Bone marrow (tissue), 2 donors: Measurements from ENCODE around the gene CDK8.
"Not testable (repeated sequence)": the region's sequence is repeated elsewhere in the genome, so short reads cannot be mapped to it uniquely, and the experiment has no call there.

Experiments
- DNase-seq, 2 donors: peaks; one replicate each; lab custom pipeline; 2025; lab: John Stamatoyannopoulos, UW

Gene CDK8

GRCh38 chr13:26253787-26254582 lies at the start of gene CDK8:
CDK8 (plus strand) TSS chr13:26254129; CDS start chr13:26254642, 513 bp downstream.
- DNase-seq, result peak; percentile 83 to 87

- DNase-seq, result no peak
These were observed 45.6 kb upstream of the CDK8 start for GRCh38 chr13:26208287-26208686.

GRCh38 chr13:26213345-26213744 lies 40.6 kb upstream of the CDK8 start:
- no peak for DNase-seq

GRCh38 chr13:26213982-26214381 lies 39.9 kb upstream of the CDK8 start:
- no peak for DNase-seq

GRCh38 chr13:26216042-26216441 lies 37.9 kb upstream of the CDK8 start:
- no peak for DNase-seq

GRCh38 chr13:26219726-26220125 lies 34.2 kb upstream of the CDK8 start:
- no peak for DNase-seq

- DNase-seq, result no peak
These were observed 33.4 kb upstream of the CDK8 start for GRCh38 chr13:26220575-26220974.

GRCh38 chr13:26221399-26221720 lies 32.6 kb upstream of the CDK8 start:
- peak in 1 of 2 donors; percentile 64 for DNase-seq

GRCh38 chr13:26221721-26222519 lies 32.0 kb upstream of the CDK8 start, which contains the start of gene RNF6:
RNF6 (minus strand) TSS chr13:26222314; CDS start chr13:26219649, 2,665 bp downstream.
- DNase-seq, result peak; percentile 85 to 97

- no peak for DNase-seq
These were observed 31.3 kb upstream of the CDK8 start for GRCh38 chr13:26222520-26223046.

- DNase-seq, result no peak
These were observed 27.9 kb upstream of the CDK8 start for GRCh38 chr13:26225896-26226617.

GRCh38 chr13:26227166-26227971 lies 26.6 kb upstream of the CDK8 start:
- no peak for DNase-seq

- no peak for DNase-seq
These were observed 25.8 kb upstream of the CDK8 start for GRCh38 chr13:26228096-26228495.

- DNase-seq, result no peak
These were observed 24.8 kb upstream of the CDK8 start for GRCh38 chr13:26229080-26229615.

GRCh38 chr13:26230703-26231102 lies 23.2 kb upstream of the CDK8 start:
- no peak for DNase-seq

- no peak for DNase-seq
These were observed 17.6 kb upstream of the CDK8 start for GRCh38 chr13:26236296-26236695.

GRCh38 chr13:26246154-26246553 lies 7.8 kb upstream of the CDK8 start:
- DNase-seq, result no peak

GRCh38 chr13:26247011-26247410 lies 6.9 kb upstream of the CDK8 start:
- no peak for DNase-seq

- DNase-seq, result no peak
These were observed 6.3 kb upstream of the CDK8 start for GRCh38 chr13:26247608-26248007.

GRCh38 chr13:26249551-26249950 lies 4.4 kb upstream of the CDK8 start:
- no peak for DNase-seq

- not testable (repeated sequence) for DNase-seq
These were observed 1.9 kb upstream of the CDK8 start for GRCh38 chr13:26252006-26252405.
